ENCODE measurements around the gene EFCAB8. TPM values are rescaled to one million over a fixed set of nuclear protein-coding genes. Genes with fewer than 3 reads are reported as not detected.
"Not testable (repeated sequence)": the region's sequence is repeated elsewhere in the genome, so short reads cannot be mapped to it uniquely, and the experiment has no call there.

Gene EFCAB8
- total RNA-seq, 2 experiments from 2014 or later, result 1.0 to 1.5 TPM

GRCh38 chr20:32941155-32941885 is 82.6 kb downstream of the EFCAB8 start:
- Mint-ChIP-seq H3K9me3 (ENCODE audit: insufficient read depth) (no peaks in the 10 kb centered on the region), H3K4me1 (ENCODE audit: low read depth) (peaks cover 13% of the 10 kb centered on the region), H3K27ac (no peak overlapping the region), H3K36me3 (ENCODE audit: low read depth) (no peaks in the 10 kb centered on the region), H3K27me3 (ENCODE audit: low read depth) (no peaks in the 10 kb centered on the region), H3K4me3 (no peak overlapping the region)
- ChIA-PET CTCF (no interaction called here), POLR2A (no interaction called here)
- DNase-seq (no peak), ATAC-seq (no peak)

- ATAC-seq (no peak), DNase-seq (no peak)
- Mint-ChIP-seq H3K4me1 (ENCODE audit: low read depth) (peaks cover 20% of the 10 kb centered on the region), H3K27me3 (ENCODE audit: low read depth) (no peaks in the 10 kb centered on the region), H3K27ac (no peak overlapping the region), H3K9me3 (ENCODE audit: insufficient read depth) (no peaks in the 10 kb centered on the region), H3K36me3 (ENCODE audit: low read depth) (peaks cover 4% of the 10 kb centered on the region), H3K4me3 (no peak overlapping the region)
- POLR2A ChIA-PET, result no interaction called here
- CTCF ChIA-PET, result interaction anchor here (1.2 to 5.2 kb wide), 4 partner anchors 14 to 62 kb away, joined by 3 to 47 read pairs (median 22); partner anchors contain the start of genes BPIFB2 and SUN5
Measured at GRCh38 chr20:32943490-32944052, 84.8 kb downstream of the EFCAB8 start.

DNA sequence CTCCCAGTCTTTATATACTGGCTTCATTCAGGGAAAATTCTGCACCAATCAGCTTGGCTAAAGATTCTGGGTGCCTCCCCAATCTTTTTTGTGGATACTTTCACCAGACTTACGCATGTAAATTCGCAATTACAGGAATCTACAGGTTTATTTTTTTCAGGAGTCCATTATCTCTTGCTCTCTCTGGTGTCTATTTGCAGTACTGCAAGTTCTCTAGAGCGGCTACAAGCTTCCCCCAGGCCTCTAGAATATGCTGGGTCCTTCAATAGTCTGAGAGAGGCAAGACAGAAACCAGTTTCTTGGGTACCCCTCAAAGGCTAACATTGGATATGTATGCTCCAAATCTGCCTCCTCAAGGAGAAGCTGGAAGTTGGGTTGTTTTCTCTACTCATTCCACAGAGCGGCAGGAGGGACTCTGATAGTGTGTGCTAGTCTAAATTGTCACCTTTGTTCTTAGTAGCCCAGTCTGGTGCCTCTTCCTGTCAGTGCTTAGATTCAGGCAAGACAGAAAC is 87.0 kb downstream of the EFCAB8 start:
- Mint-ChIP-seq H3K36me3 (ENCODE audit: low read depth) (peaks cover 4% of the 10 kb centered on the region), H3K27me3 (ENCODE audit: low read depth) (no peaks in the 10 kb centered on the region), H3K4me3 (peak overlapping the region; percentile 37), H3K9me3 (ENCODE audit: insufficient read depth) (no peaks in the 10 kb centered on the region), H3K27ac (peak overlapping the region; percentile 86), H3K4me1 (ENCODE audit: low read depth) (peaks cover 31% of the 10 kb centered on the region)
- ATAC-seq (peak; percentile 95), DNase-seq (peak; percentile 59)
- ChIA-PET POLR2A (interaction anchor here (0.9 to 2.7 kb wide), 5 partner anchors 21 to 124 kb away, joined by 3 to 26 read pairs (median 4); no protein-coding TSS in a partner anchor), CTCF (interaction anchor here (0.7 to 5.2 kb wide), 42 partner anchors 9 to 432 kb away, joined by 3 to 71 read pairs (median 6); partner anchors contain the start of genes BPIFB2, C20orf203, EFCAB8 and SUN5)

- DNase-seq (no peak), ATAC-seq (no peak)
- H3K9me3 Mint-ChIP-seq (ENCODE audit: insufficient read depth), result no peaks in the 10 kb centered on the region
- H3K4me3 Mint-ChIP-seq, result no peak overlapping the region
- peaks cover 4% of the 10 kb centered on the region for H3K36me3 Mint-ChIP-seq (ENCODE audit: low read depth)
- peaks cover 32% of the 10 kb centered on the region for H3K4me1 Mint-ChIP-seq (ENCODE audit: low read depth)
- CTCF ChIA-PET, result interaction anchor here (1.1 to 5.2 kb wide), 24 partner anchors 8 to 169 kb away, joined by 3 to 71 read pairs (median 8); partner anchors contain the start of genes BPIFB2 and SUN5
- POLR2A ChIA-PET, result interaction anchor here (1.4 to 2.7 kb wide), 4 partner anchors 20 to 125 kb away, joined by 3 to 26 read pairs (median 9); no protein-coding TSS in a partner anchor
- H3K27me3 Mint-ChIP-seq (ENCODE audit: low read depth), result no peaks in the 10 kb centered on the region
- peak overlapping the region; percentile 86 for H3K27ac Mint-ChIP-seq
Measured at GRCh38 chr20:32946629-32947028, 87.9 kb downstream of the EFCAB8 start.

GRCh38 chr20:32950539-32950938 is 91.8 kb downstream of the EFCAB8 start:
- H3K4me3 Mint-ChIP-seq; H3K27me3 Mint-ChIP-seq (ENCODE audit: low read depth); H3K9me3 Mint-ChIP-seq (ENCODE audit: insufficient read depth); DNase-seq; ATAC-seq; POLR2A ChIA-PET: not testable (repeated sequence)
- peaks cover 11% of the 10 kb centered on the region for H3K36me3 Mint-ChIP-seq (ENCODE audit: low read depth)
- CTCF ChIA-PET, result interaction anchor here (0.8 to 2.4 kb wide), 4 partner anchors 17 to 146 kb away, joined by 3 to 7 read pairs (median 4); no protein-coding TSS in a partner anchor
- peaks cover 29% of the 10 kb centered on the region for H3K4me1 Mint-ChIP-seq (ENCODE audit: low read depth)
- peak overlapping the region; percentile 17 for H3K27ac Mint-ChIP-seq

- peaks cover 14% of the 10 kb centered on the region for H3K4me1 Mint-ChIP-seq (ENCODE audit: low read depth)
- ATAC-seq (no peak), DNase-seq (no peak)
- H3K9me3 Mint-ChIP-seq (ENCODE audit: insufficient read depth), result peaks cover 31% of the 10 kb centered on the region
- H3K4me3 Mint-ChIP-seq, result no peak overlapping the region
- no peaks in the 10 kb centered on the region for H3K27me3 Mint-ChIP-seq (ENCODE audit: low read depth)
- H3K27ac Mint-ChIP-seq, result no peak overlapping the region
- peaks cover 24% of the 10 kb centered on the region for H3K36me3 Mint-ChIP-seq (ENCODE audit: low read depth)
- POLR2A ChIA-PET, result interaction anchor here (1.4 kb wide), 1 partner anchor 11 kb away, joined by 8 read pairs; no protein-coding TSS in a partner anchor
- CTCF ChIA-PET, result interaction anchor here (1.1 to 2.4 kb wide), 4 partner anchors 9 to 47 kb away, joined by 3 to 13 read pairs (median 5); partner anchors contain the start of gene SUN5
Measured at GRCh38 chr20:32957459-32957858, 98.7 kb downstream of the EFCAB8 start.

GRCh38 chr20:32958574-32958973 is 99.9 kb downstream of the EFCAB8 start:
- H3K27me3 Mint-ChIP-seq (ENCODE audit: low read depth), result no peaks in the 10 kb centered on the region
- H3K4me3 Mint-ChIP-seq, result no peak overlapping the region
- POLR2A ChIA-PET, result interaction anchor here (0.7 kb wide), 1 partner anchor 14 kb away, joined by 3 read pairs; no protein-coding TSS in a partner anchor
- H3K36me3 Mint-ChIP-seq (ENCODE audit: low read depth), result peaks cover 23% of the 10 kb centered on the region
- CTCF ChIA-PET, result interaction anchor here (1.3 to 2.4 kb wide), 2 partner anchors 13 to 46 kb away, joined by 3 to 13 read pairs; partner anchors contain the start of gene SUN5
- H3K27ac Mint-ChIP-seq, result no peak overlapping the region
- DNase-seq (no peak), ATAC-seq (no peak)
- peaks cover 24% of the 10 kb centered on the region for H3K4me1 Mint-ChIP-seq (ENCODE audit: low read depth)
- H3K9me3 Mint-ChIP-seq (ENCODE audit: insufficient read depth), result peaks cover 31% of the 10 kb centered on the region

- H3K36me3 Mint-ChIP-seq (ENCODE audit: low read depth), result peaks cover 21% of the 10 kb centered on the region
- ATAC-seq (no peak), DNase-seq (no peak)
- H3K9me3 Mint-ChIP-seq (ENCODE audit: insufficient read depth), result peaks cover 26% of the 10 kb centered on the region
- H3K27me3 Mint-ChIP-seq (ENCODE audit: low read depth), result no peaks in the 10 kb centered on the region
- H3K27ac Mint-ChIP-seq, result no peak overlapping the region
- H3K4me3 Mint-ChIP-seq, result no peak overlapping the region
- POLR2A ChIA-PET, result no interaction called here
- peaks cover 32% of the 10 kb centered on the region for H3K4me1 Mint-ChIP-seq (ENCODE audit: low read depth)
- CTCF ChIA-PET, result interaction anchor here (1.0 to 2.3 kb wide), 2 partner anchors 12 to 14 kb away, joined by 4 to 9 read pairs; no protein-coding TSS in a partner anchor
Measured at GRCh38 chr20:32959351-32960221, 100.9 kb downstream of the EFCAB8 start.

GRCh38 chr20:32960222-32960518 is 101.4 kb downstream of the EFCAB8 start:
- Mint-ChIP-seq H3K9me3 (ENCODE audit: insufficient read depth) (peaks cover 25% of the 10 kb centered on the region), H3K27me3 (ENCODE audit: low read depth) (no peaks in the 10 kb centered on the region), H3K4me1 (ENCODE audit: low read depth) (peaks cover 35% of the 10 kb centered on the region), H3K27ac (no peak overlapping the region), H3K36me3 (ENCODE audit: low read depth) (peaks cover 18% of the 10 kb centered on the region), H3K4me3 (no peak overlapping the region)
- ChIA-PET POLR2A (interaction anchor here (0.6 kb wide), 1 partner anchor 9 kb away, joined by 3 read pairs; no protein-coding TSS in a partner anchor), CTCF (interaction anchor here (1.0 to 2.3 kb wide), 2 partner anchors 11 to 14 kb away, joined by 4 to 9 read pairs; no protein-coding TSS in a partner anchor)
- DNase-seq (no peak), ATAC-seq (no peak)

DNA sequence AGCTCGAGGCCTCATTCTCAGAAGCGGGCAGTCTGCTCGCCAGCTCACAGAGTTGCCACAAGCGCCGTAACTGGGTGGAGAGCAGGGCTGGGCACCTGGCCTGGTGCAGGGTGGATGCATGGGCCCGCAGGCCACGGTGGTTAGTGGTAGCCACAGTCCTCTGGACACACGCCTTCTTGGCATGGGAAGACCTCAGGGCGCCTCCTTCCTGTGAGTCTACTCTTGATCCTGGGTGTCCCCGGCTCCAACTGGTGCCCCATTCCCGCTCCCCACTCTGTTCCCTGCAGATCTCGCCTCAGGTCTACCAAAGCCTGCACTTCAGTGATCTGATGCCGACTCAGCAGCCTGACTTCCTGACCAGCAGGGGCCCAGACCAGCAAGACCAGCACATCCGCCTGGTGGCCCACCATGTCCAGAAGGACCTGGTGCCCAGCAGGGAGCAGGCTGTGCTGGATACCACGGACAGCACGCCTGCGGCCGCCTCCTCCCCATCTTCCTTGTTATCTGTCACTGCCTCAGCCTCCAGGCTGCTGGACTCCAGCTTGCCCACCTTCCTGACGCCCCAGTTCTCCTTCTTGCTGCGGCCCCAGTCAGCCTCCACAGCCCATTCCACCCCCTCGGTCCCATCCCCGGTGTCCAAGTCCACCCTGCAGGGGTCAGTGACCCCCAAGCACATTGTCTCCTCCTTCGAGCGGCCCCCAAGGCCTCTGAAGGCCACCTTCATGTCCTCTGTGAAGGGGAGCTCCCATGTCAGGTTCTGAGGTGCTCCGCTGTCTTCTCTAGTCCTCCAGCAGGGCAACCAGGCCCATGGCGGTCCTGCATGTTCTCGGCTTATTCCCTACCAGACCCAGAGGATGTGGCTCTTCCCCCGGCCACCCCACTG is 102.4 kb downstream of the EFCAB8 start:
- POLR2A ChIA-PET, result interaction anchor here (0.6 kb wide), 1 partner anchor 8 kb away, joined by 3 read pairs; no protein-coding TSS in a partner anchor
- ATAC-seq, result no peak
- H3K27me3 Mint-ChIP-seq (ENCODE audit: low read depth), result no peaks in the 10 kb centered on the region
- H3K4me3 Mint-ChIP-seq, result no peak overlapping the region
- peak; percentile 19 for DNase-seq
- peaks cover 15% of the 10 kb centered on the region for H3K36me3 Mint-ChIP-seq (ENCODE audit: low read depth)
- peaks cover 20% of the 10 kb centered on the region for H3K9me3 Mint-ChIP-seq (ENCODE audit: insufficient read depth)
- H3K4me1 Mint-ChIP-seq (ENCODE audit: low read depth), result peaks cover 44% of the 10 kb centered on the region
- CTCF ChIA-PET, result interaction anchor here (1.0 to 2.3 kb wide), 2 partner anchors 10 to 15 kb away, joined by 4 to 9 read pairs; no protein-coding TSS in a partner anchor
- H3K27ac Mint-ChIP-seq, result no peak overlapping the region
